ENCODE measurements around the gene DIS3L2. TPM values are rescaled to one million over a fixed set of nuclear protein-coding genes. Genes with fewer than 3 reads are reported as not detected.
"Not testable (repeated sequence)": the region's sequence is repeated elsewhere in the genome, so short reads cannot be mapped to it uniquely, and the experiment has no call there.

DIS3L2 gene
- total RNA-seq, 2 donors from 2014 or later, result 22.6 to 32.3 TPM

GRCh38 chr2:232162187-232162586 lies 200.7 kb downstream of the DIS3L2 start:
- DNase-seq, result no peak
- H3K36me3 ChIP-seq, result no peaks in the 10 kb centered on the region

GRCh38 chr2:232170396-232170795 lies 208.9 kb downstream of the DIS3L2 start:
- Histone ChIP-seq H3K27me3 (no peaks in the 10 kb centered on the region), H3K9me3 (no peaks in the 10 kb centered on the region), H3K4me3 (no peak overlapping the region), H3K9ac (ENCODE audit: low read depth in 2 of 2, low read length in 2 of 2) (no peak overlapping the region), H3K4me1 (no peaks in the 10 kb centered on the region), H3K27ac (no peak overlapping the region), H3K36me3 (no peaks in the 10 kb centered on the region)
- no peak for DNase-seq
- intact Hi-C loops (cut with DNase I), result no loop called here
- no peak for TF ChIP-seq CTCF (IDR thresholded peaks at IDR 0.05)

More at GRCh38 chr2:232162187-232162586, 200.7 kb downstream of the DIS3L2 start:
- Histone ChIP-seq H3K9ac (ENCODE audit: low read depth in 2 of 2, low read length in 2 of 2) (no peak overlapping the region), H3K4me1 (no peaks in the 10 kb centered on the region), H3K27ac (no peak overlapping the region), H3K27me3 (no peaks in the 10 kb centered on the region), H3K9me3 (no peaks in the 10 kb centered on the region), H3K4me3 (no peak overlapping the region)
- intact Hi-C loops (cut with DNase I), result no loop called here
- no peak for TF ChIP-seq CTCF (IDR thresholded peaks at IDR 0.05)

GRCh38 chr2:232174662-232175061 lies 213.1 kb downstream of the DIS3L2 start:
- intact Hi-C loops (cut with DNase I), result no loop called here
- H3K4me3 ChIP-seq, result no peak overlapping the region
- no peaks in the 10 kb centered on the region for H3K36me3 ChIP-seq
- H3K27me3 ChIP-seq, result no peaks in the 10 kb centered on the region
- no peak overlapping the region for H3K9ac ChIP-seq (ENCODE audit: low read depth in 2 of 2, low read length in 2 of 2)
- no peak overlapping the region for H3K27ac ChIP-seq
- DNase-seq, result no peak
- TF ChIP-seq CTCF (IDR thresholded peaks at IDR 0.05), result no peak
- H3K9me3 ChIP-seq, result no peaks in the 10 kb centered on the region
- no peaks in the 10 kb centered on the region for H3K4me1 ChIP-seq

- H3K27ac ChIP-seq; DNase-seq; H3K4me1 ChIP-seq; H3K36me3 ChIP-seq; H3K9me3 ChIP-seq; H3K27me3 ChIP-seq; H3K9ac ChIP-seq (ENCODE audit: low read depth in 2 of 2, low read length in 2 of 2); H3K4me3 ChIP-seq; intact Hi-C loops (cut with DNase I): not testable (repeated sequence)
Measured at GRCh38 chr2:232176587-232176986, 215.1 kb downstream of the DIS3L2 start.

- no peak overlapping the region for H3K9ac ChIP-seq (ENCODE audit: low read depth in 2 of 2, low read length in 2 of 2)
- H3K27ac ChIP-seq, result no peak overlapping the region
- no peaks in the 10 kb centered on the region for H3K9me3 ChIP-seq
- TF ChIP-seq CTCF (IDR thresholded peaks at IDR 0.05), result no peak
- intact Hi-C loops (cut with DNase I), result no loop called here
- H3K4me3 ChIP-seq, result no peak overlapping the region
- H3K4me1 ChIP-seq, result no peaks in the 10 kb centered on the region
- no peaks in the 10 kb centered on the region for H3K27me3 ChIP-seq
- no peaks in the 10 kb centered on the region for H3K36me3 ChIP-seq
- DNase-seq, result no peak
Measured at GRCh38 chr2:232183279-232183678, 221.8 kb downstream of the DIS3L2 start.

- no peaks in the 10 kb centered on the region for H3K4me1 ChIP-seq
- no peak overlapping the region for H3K27ac ChIP-seq
- no peak overlapping the region for H3K9ac ChIP-seq (ENCODE audit: low read depth in 2 of 2, low read length in 2 of 2)
- no peak for TF ChIP-seq CTCF (IDR thresholded peaks at IDR 0.05)
- intact Hi-C loops (cut with DNase I), result no loop called here
- no peak for DNase-seq
- no peaks in the 10 kb centered on the region for H3K27me3 ChIP-seq
- H3K36me3 ChIP-seq, result no peaks in the 10 kb centered on the region
- no peak overlapping the region for H3K4me3 ChIP-seq
- no peaks in the 10 kb centered on the region for H3K9me3 ChIP-seq
Measured at GRCh38 chr2:232184346-232184745, 222.8 kb downstream of the DIS3L2 start.
